ENCODE results near the gene PARP6.
"Not testable (repeated sequence)": the region's sequence is repeated elsewhere in the genome, so short reads cannot be mapped to it uniquely, and the experiment has no call there.

Gene PARP6

DNA sequence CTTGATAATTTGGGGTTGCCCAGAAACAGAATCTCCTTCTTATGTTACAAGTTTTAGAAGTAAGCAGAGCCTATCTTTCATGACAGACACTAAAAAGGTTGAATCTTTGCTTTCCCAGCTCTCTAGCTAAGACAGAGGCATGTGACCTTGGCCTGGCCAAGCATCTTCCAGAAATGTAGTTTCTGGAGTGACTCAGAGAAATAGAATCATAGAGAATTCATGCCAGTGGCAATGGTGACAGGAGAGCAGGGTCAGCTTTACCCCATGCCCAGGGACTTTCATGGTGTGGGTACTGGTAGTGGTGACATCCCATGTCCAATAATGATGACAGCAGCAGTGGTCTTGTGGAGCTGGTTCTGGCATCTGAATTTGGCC lies 4.0 kb upstream of the PARP6 start:
- DNase-seq: no peak

DNA sequence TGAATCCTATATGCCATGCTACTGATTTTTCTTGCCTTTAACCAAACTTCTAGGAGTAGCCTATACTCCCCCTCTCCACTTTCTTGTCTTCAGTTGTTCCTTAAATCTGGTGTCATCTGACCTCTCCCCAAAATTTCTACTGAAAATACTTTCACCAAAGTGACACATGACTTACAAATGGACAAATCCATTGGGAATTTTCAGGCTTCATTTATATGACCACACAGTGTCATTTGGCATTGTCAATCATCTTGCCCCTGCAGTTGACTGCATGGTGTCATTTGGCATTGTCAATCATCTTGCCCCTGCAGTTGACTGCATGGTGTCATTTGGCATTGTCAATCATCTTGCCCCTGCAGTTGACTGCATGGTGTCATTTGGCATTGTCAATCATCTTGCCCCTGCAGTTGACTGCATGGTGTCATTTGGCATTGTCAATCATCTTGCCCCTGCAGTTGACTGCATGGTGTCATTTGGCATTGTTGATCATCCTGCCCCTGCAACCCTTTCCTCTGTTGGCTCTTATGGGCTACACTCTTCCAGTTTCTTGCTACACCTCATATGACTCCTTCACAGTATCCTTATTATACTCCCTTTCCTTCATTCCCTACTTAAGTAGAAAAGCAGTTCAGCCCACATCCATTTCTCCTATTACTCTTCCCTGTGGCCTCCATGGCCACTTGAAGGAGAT lies 3.4 kb upstream of the PARP6 start:
- not testable (repeated sequence) for DNase-seq

DNA sequence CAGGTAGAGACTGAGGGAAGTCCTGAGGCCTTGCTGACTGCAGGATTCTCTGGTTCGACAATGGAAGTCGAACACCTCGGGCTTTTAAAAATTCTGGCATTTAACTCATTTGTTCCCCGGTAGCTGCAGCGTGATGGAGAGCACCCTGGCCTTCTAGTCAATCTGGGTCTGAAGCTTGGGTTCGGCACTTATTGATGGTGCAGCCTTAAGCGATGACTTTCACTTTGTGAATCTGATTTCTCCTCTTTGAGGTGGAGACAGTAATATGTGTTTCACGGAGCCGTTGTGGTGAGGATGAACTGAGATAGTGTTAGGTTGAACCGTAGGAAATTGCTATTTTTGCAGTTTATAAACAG lies 621 bp upstream of the PARP6 start:
- DNase-seq: no peak

DNA sequence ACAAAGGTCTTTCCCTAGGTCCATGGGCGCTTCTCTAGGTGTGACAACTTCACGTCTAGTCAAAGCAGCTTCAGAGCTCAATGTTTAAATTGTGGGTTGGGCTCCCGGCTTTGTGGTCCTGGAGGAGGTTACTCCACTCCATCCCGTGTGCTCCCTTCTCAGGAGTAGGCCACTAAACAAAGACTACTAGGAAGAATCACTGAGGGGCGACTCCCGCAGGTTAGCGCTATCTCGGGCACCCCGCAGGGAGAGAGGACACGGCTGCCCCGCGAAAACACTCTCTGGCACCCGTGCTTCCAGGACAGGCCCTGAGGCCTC lies 500 bp downstream of the PARP6 start:
- DNase-seq: no peak

DNA sequence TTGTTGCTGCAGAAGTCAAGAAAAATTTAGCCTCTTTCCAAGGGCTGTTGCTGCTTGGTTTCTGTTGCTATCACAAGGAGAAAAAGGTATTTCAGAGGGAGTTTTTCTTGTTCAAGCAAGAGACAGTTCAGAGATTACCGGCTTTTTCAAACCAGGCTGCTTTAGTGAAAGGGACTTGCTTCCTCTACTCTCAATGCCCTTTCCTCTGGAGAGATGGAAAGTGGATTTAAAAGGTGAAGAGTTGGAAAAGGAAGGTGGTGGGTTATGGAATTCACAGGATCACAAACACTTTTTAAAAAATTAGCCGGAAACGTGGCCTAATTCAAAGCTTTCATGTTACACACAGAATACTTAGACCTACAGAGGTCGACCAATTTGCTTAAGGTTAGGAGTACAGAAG lies 1.1 kb downstream of the PARP6 start:
- DNase-seq: no peak

DNA sequence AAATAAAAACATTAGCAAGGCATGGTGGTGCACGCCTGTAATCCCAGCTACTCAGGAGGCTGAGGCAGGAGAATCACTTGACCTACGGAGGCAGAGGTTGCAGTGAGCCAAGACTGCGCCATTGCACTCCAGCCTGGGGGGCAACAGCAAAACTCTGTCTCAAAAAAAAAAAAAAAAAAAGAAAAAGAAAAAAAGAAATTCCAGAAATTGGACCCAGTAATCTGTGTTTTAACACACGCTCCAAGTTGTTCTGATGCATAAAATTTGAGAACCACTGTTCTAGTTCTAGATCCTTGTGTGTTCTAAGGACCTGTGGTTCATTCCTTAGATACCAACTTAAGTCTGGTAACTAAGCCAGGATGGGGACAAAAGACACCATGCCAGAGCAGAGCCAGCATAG lies 2.6 kb downstream of the PARP6 start:
- DNase-seq: no peak

DNA sequence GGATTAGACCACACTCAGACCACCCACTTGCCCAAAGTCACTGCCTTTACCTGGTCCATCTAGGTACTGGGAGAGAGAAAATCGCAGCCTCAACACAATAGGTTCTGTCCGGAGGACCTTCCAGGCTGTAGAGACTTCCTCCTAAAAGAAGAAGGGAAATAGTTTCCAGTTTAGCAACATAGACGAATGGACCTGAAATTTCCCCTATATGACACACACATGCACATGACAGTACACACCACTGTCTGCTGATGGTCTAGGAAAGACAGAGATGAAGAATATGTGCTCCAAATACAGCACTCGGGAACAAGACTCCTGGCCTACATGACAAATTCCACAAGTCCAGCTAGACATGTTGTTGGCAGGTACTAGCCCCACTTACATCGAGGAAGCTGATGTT lies 7.3 kb downstream of the PARP6 start:
- DNase-seq: no peak

DNA sequence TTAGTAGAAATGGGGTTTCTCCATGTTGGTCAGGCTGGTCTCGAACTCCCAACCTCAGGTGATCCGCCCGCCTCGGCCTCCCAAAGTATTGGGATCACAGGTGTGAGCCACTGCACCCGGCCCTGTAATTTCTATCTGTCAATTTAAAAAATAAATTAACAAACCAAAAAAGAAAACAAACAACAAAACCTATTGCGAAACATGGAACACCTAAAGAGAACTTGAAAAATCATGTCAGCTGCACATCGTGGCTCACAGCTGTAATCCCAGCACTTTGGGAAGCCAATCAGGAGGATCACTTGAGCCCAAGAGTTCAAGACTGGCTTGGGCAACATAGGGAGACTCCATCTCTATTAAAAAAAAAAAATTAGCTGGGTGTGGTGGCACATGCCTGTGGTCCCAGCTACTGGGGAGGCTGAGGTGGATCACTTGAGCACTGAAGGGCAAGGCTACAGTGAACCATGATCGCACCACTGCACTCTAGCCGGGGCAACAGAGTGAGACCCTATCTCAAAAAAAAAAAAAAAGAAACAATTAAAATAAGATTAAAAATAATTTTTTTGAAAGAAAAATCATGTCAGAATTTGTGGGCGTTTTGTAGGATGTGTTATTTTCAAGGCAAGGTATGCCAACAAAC lies 19.6 kb downstream of the PARP6 start:
- no peak for DNase-seq

DNA sequence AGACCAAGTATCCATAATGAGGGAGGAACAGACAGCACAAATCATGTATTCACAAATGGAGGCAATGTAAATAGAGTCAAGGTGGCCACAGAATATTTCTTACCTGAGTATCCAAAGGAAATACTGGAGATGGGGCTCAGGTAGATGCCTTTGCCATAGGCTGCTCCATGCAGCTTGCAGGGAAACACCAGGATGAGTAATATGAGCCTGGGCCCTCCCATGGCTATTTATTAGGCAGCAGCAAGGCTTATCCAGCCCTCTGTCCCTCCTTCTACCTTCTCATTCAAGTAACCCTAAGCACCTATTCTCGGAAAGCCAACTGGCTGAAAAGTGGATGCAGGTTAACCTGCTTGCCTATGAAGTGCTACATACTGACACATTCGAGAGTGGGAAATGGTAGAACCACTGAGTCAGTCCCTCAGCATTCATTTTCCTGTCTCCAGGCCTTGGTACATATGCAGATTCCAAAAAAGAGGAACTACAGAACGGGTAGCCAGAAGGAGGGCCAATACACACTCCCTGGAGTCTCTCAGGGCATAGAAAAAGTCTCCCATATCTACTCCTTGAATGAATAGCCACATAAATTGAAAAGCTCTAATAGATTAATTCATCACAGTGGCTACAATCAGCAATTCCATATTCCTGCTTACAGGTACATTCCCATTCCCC lies 23.1 kb downstream of the PARP6 start:
- no peak for DNase-seq

DNA sequence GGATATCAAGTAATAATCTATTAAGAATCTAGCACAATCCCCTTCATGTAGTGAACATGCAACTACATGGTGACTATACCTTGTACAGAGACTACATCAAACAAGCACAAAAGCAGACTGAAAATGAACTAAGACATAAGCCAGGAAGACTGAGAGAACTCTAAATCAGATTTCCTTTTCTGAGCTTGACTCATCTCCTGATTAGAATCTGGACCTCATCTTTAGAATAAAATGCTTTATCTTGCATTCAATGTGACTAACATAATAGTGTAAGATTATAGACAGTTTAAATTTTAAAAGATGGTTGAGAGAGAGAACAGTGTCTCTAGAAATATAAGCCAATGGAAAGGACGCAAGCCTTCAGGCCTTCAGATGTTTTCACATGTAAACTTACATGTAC lies 23.8 kb downstream of the PARP6 start:
- no peak for DNase-seq

DNA sequence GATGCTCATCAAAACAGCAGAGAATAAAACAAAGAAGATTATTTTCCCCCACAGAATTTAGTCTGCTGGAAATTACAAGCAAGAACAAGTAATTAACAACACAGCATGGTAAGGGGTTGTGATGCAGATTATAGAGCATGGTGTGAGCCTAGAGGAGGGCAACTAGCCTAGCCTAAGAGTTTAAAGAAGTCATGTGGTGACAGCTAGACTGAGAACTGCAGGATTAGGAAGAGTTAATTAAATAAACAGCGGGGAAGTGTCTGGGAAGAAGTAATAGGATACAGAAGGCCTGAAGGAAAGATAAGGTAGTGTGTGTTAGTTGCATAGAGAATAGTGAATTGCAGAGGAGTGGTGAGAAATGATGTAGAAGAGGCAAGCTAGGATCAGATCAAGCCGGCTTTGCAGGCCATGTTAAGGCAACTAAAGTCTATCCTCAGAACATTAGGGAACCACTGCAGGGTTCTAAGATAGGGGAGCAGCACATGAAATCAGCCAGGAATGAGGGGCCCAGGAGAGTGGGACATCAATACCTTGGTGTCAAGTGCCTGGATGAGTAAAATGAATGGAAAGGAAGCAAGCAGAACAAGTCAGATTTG lies 29.5 kb downstream of the PARP6 start:
- no peak for DNase-seq

DNA sequence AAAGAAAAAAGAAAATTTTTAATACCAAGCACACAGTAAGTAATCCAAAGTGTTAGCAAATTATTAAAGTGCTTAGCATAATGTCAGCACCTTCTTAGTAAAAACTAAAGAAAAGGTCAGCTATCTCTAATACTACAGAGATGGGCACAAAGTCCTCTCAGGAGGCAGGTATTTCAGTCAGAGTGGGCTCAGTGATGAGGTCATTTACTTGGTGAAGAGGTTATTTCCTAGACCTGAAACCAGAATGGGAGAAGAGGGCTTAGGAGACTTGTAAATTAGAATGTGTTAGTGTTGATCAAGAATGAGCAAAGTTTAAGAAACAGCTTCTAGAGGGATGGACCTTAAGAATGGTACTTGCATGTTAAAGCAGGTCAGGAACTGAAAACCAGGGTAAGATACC lies 32.7 kb downstream of the PARP6 start:
- DNase-seq: no peak

DNA sequence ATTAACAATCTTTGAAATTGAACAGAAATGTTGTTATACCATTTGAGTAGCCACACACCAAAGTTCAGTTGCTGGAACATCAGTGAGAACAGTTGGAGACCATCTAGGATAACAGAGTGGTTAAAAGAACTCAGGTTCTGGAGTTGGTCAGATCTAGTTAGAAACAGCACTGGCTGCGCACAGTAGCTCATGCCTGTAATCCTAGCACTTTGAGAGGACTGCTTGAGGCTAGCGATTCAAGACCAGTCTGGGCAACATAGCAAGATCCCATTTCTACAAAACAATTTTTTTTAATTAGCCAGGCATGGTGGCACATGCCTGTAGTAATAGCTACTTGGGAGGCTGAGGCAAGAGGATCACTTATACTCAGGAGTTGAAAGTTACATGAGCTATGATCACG lies 33.8 kb downstream of the PARP6 start:
- no peak for DNase-seq

DNA sequence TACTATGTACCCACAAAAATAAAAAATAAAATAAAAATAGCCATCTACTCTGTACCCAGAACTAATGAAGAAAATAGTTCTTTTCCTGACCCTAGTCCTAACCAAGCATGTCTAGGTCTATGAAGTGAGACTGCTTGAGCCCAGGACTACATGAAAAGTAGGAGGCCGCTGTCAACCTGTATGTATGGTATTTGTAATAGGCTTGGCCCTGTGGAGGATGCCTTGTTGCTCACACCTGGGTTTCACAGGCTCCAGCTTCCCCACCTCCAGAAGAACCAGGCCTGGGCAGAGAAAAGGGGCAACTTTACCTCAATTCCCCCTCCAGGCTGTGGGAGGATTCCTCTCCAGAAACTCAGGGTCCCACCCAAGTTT lies 34.5 kb downstream of the PARP6 start:
- DNase-seq: no peak

DNA sequence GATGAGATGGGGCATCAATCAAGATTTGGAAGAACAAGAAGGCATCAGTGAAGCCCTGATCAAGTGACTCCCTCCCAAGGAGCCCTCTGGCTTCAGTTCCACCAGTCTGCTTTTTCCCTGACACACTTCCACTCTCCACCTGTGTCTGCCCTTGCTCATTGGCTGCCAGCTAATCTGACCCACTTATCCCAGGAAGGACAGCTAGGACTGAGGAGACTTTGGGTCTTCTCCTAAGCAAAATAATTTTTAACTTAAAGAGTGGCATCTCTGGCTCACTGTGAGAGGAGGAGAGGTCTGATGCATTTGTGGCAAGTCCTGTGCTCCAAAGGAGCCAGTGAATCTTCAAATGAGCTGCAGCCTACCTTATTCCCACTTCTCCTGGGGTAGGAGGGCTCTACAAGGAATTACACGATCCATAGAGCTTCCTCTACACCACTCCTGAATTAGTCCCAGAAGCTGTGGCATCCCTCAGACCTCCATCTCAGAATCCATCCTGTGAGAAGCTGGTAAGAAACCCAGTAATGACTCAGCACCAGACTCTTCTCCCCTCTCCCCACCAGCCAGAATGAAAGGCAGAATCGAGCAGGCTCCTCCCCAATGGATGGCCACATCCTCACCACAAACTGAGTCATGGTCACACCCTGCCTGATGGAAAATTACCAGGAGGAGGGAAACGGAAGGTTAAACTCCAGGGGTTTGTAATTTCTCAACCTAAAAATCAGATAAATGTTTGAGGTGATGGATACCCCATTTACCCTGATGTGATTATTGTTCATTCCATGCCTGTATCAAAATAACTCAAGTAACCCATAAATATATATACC lies 35.1 kb downstream of the PARP6 start:
- DNase-seq: no peak

DNA sequence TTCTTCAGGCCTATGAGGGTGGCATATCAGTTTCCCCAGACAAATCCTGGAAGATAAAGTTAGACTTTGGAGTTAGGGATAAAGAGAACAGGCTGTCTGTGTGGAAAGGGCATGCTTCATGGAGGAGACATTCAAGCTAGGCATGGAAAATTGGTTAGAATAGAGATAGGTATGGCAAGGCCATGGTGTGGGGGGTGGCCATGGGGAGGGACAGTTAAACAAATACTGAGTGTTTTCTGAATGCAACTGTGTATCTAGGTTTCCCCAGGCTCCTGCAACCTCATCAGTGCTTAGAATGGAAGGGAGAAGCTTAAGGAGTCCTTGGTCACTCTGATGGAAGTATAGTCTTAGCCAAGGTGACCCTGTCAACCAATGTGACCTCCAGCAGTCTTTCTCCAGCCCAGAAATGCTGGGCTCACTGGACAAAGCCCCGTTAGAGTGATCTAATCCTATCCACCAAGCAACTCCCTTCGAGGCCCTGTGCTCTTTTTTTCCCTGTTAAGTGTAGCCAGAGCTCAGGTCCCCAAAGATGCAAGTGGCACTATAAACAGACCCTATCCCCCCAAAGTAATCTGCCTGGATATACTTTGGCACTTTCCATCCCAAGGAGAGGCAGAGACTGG lies 35.9 kb downstream of the PARP6 start:
- DNase-seq: no peak

DNA sequence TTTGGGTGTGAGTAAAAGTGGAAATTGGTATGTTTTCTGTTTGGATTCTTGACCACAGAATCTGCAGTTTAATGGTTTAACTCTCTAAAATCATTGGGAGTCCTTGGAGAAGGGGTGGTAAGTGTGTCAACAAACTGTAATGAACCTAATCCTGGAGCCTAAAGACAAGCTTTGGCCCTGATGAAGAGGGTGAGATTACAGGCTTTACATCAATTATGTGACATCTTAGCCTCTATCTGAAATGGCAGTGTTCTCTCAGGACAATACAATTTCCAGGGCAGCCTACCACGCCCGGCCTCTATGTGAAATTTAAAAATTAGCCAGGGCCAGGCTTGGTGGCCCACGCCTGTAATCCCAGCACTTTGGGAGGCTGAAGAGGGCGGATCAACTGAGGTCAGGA lies 37.1 kb downstream of the PARP6 start:
- no peak for DNase-seq

DNA sequence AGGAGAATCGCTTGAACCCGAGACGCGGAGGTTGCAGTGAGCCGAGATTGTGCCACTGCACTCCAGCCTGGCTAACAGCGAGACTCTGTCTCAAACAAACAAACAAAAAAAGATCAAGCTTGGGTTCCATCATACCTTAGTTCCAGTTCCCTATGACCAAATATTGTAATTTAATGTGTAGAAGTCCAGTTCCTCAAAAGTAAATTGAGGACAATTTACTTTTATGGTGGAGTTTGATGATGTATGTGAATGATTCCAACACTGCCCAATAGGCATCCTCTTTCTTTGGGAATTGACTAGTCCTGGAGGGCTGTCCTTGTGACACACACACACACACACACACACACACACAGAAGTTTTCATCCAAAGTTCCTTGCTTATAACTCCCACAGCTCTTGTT lies 38.6 kb downstream of the PARP6 start:
- no peak for DNase-seq

DNA sequence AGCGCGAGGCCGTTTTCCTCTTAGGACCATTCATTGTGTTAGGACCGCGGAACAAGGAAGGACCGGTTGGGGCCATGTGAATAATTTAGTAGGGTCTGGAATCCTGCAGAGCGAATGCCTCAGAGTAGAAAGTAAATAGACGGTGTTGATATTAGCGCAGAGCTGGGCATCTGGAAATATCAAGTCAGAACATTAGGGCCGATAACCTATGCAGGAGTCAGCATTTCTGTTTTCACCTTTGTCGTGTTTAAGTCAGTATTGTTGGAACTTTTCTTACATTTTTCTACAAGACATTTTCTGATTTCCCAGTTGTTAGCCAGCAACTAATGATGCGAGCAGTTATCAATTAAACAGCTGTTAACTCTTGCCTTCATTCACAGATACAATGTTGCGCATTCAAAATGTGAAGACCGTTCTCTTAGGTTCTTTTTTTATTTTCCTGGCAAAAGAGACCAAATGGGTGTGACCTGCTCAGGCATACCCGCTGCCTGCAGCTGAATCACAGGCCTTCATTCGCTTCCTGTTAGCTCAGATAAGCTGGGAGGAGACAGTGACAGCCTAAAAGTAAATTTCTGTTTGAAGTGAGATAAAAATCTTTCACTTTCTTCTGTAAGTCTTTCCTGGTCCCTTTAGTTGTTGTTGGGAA lies 40.4 kb downstream of the PARP6 start:
- peak in 1 of 2 experiments; percentile 30 for DNase-seq

DNA sequence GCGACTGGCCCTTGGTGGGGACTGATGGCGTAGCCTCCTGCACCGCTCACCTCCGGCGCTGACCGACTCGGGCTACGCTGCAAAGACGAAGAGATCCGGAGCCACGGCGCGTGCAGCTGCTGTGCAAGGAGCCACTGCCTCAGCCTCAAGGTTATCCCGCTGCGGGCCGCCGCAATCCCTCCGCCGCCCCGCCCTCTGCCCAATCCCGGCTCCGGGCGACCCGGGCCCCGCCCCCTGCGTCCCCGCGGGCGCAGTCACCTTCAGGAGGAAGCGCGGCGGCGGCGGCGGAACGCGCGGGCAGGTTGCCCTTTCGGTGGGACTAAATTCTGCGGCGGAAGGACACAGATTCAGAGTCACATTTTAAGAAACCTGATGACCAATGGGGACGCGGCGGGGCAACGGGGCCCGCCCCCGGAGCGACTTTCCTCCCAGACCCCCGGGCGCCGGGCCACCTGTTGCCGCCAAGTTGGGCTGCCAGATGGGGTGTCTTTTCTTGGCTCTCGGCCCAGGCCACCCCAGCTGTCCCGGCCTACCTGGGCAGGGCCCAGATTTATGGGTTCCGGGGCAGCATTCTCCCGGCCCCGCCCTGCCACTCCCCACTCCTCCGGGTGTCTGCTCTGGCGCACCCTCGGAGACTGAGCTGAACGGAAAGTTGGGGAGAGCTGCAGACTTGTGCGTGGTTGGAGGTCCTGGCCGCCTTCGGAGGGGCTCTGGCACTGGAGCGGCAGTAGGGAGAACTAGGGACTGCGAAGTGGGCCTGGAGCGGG lies 41.1 kb downstream of the PARP6 start, which contains the start of gene PKM:
PKM (minus strand) TSS at position 125 of the 767 bp plus-strand sequence. CDS start 12,093 bp downstream, outside the sequence.
- peak; percentile 47 to 79 for DNase-seq
